Measurements from ENCODE around the gene PIN1. TPM values are rescaled to one million over a fixed set of nuclear protein-coding genes. Genes with fewer than 3 reads are reported as not detected.

Gene PIN1
- total RNA-seq, 1 donor from 2014 or later, result 57.1 TPM

DNA sequence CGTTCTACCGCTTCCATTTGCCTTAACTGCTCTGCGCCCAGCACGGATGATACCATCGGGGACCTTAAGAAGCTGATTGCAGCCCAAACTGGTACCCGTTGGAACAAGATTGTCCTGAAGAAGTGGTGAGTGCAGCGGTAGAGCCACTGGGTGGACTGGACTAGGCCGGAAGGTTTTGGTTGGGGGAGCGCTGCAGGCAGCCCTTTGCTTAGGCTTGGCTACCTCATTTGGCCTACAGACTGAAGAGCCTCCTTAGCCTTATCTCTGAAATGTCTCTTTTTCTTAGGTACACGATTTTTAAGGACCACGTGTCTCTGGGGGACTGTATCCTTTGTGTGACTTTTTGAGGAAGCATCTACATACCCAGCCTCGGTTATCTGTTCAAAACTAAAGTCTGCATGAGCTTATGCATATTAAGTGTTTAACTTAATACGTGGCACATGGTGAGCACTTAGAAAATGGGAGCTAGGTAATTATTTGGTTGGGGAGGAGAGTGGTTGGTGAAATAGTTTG, 6.5 kb upstream of the PIN1 start:
- intact Hi-C loops (cut with micrococcal nuclease), result no loop called here
- POLR2A ChIA-PET, result interaction anchor here (0.6 to 3.0 kb wide), 4 partner anchors 10 to 204 kb away, joined by 3 to 34 read pairs (median 4); partner anchors contain the start of gene FBXL12
- Mint-ChIP-seq H3K4me3 (peak overlapping the region; percentile 100), H3K27me3 (no peaks in the 10 kb centered on the region), H3K27ac (peak overlapping the region; percentile 98), H3K36me3 (ENCODE audit: low read depth) (peaks cover 26% of the 10 kb centered on the region), H3K9me3 (no peaks in the 10 kb centered on the region), H3K4me1 (peaks cover 28% of the 10 kb centered on the region)
- ATAC-seq (ENCODE audit: low read depth) (no peak), DNase-seq (no peak)
- TF ChIP-seq CTCF (IDR thresholded peaks at IDR 0.05), result no peak
- CTCF ChIA-PET, result no interaction called here

GRCh38 chr19:9834307-9834725, 802 bp upstream of the PIN1 start:
- peak overlapping the region; percentile 93 for H3K4me3 Mint-ChIP-seq
- peaks cover 14% of the 10 kb centered on the region for H3K4me1 Mint-ChIP-seq
- no peak for TF ChIP-seq CTCF (IDR thresholded peaks at IDR 0.05)
- H3K9me3 Mint-ChIP-seq, result no peaks in the 10 kb centered on the region
- ChIA-PET POLR2A (interaction anchor here (1.0 to 1.8 kb wide), 3 partner anchors 16 to 213 kb away, joined by 3 to 11 read pairs (median 4); partner anchors contain the start of genes FBXL12, ZNF561 and ZNF846), CTCF (no interaction called here)
- peaks cover 23% of the 10 kb centered on the region for H3K36me3 Mint-ChIP-seq (ENCODE audit: low read depth)
- H3K27me3 Mint-ChIP-seq, result no peaks in the 10 kb centered on the region
- intact Hi-C loops (cut with micrococcal nuclease), result loop anchor here (2.0 kb wide), 2 partner anchors 50 to 400 kb away; partner anchors contain the start of gene ZNF266
- H3K27ac Mint-ChIP-seq, result peak overlapping the region; percentile 94
- DNase-seq (no peak), ATAC-seq (ENCODE audit: low read depth) (no peak)

- no peak for ATAC-seq (ENCODE audit: low read depth)
Observed at GRCh38 chr19:9835507-9835949, 410 bp downstream of the PIN1 start.

DNA sequence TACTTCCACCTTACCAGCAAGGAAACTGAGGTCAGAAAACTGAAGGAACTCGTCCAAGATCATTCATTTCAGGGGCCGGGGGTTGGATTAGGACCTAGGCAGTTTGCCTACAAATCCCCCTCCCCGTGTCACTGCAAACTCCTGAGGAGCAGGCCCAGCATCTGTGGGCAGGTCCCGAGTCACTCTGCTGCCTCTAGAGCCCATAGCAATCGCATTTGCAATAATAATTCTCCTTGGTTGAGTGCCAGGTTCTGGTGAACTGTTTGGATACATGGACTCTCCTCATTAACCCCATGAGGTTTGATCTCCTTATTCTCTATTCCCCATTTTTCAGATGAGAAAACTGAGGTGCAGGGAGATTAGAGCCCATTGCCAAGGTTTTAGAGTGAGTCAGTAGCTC, 903 bp downstream of the PIN1 start:
- ChIA-PET CTCF (interaction anchor here (0.6 to 0.8 kb wide), 2 partner anchors 280 to 350 kb away, joined by 3 read pairs; no protein-coding TSS in a partner anchor), POLR2A (interaction anchor here (0.6 to 2.3 kb wide), 3 partner anchors 9 to 17 kb away, joined by 3 to 11 read pairs (median 9); partner anchors contain the start of genes FBXL12 and UBL5)
- Mint-ChIP-seq H3K4me1 (peaks cover 12% of the 10 kb centered on the region), H3K36me3 (ENCODE audit: low read depth) (peaks cover 30% of the 10 kb centered on the region), H3K27me3 (no peaks in the 10 kb centered on the region), H3K4me3 (peak overlapping the region; percentile 79), H3K9me3 (no peaks in the 10 kb centered on the region), H3K27ac (peak overlapping the region; percentile 30)
- no peak for DNase-seq
- intact Hi-C loops (cut with micrococcal nuclease), result no loop called here
- no peak for TF ChIP-seq CTCF (IDR thresholded peaks at IDR 0.05)
- no peak for ATAC-seq (ENCODE audit: low read depth)

More at GRCh38 chr19:9835507-9835949, 410 bp downstream of the PIN1 start:
- Mint-ChIP-seq H3K9me3 (no peaks in the 10 kb centered on the region), H3K4me1 (peaks cover 12% of the 10 kb centered on the region), H3K27ac (peak overlapping the region; percentile 30), H3K27me3 (no peaks in the 10 kb centered on the region), H3K36me3 (ENCODE audit: low read depth) (peaks cover 26% of the 10 kb centered on the region), H3K4me3 (peak overlapping the region; percentile 79)
- intact Hi-C loops (cut with micrococcal nuclease), result loop anchor here (1.0 to 2.0 kb wide), 5 partner anchors 8 to 401 kb away; partner anchors contain the start of genes FBXL12, UBL5, ZNF266 and ZNF846
- DNase-seq, result no peak
- TF ChIP-seq CTCF (IDR thresholded peaks at IDR 0.05), result no peak
- POLR2A ChIA-PET, result interaction anchor here (0.9 to 2.3 kb wide), 6 partner anchors 8 to 67 kb away, joined by 3 to 11 read pairs (median 6); partner anchors contain the start of genes FBXL12, UBL5 and ZNF846
- CTCF ChIA-PET, result no interaction called here

- H3K9me3 Mint-ChIP-seq, result peaks cover 2% of the 10 kb centered on the region
- peaks cover 12% of the 10 kb centered on the region for H3K4me1 Mint-ChIP-seq
- no peak overlapping the region for H3K27ac Mint-ChIP-seq
- H3K4me3 Mint-ChIP-seq, result no peak overlapping the region
- no peak for ATAC-seq (ENCODE audit: low read depth)
- CTCF ChIA-PET, result no interaction called here
- DNase-seq, result no peak
- POLR2A ChIA-PET, result interaction anchor here (1.2 kb wide), 1 partner anchor 19 kb away, joined by 3 read pairs; the partner anchor contains the start of gene FBXL12
- H3K36me3 Mint-ChIP-seq (ENCODE audit: low read depth), result peaks cover 53% of the 10 kb centered on the region
- no peak for TF ChIP-seq CTCF (IDR thresholded peaks at IDR 0.05)
- no peaks in the 10 kb centered on the region for H3K27me3 Mint-ChIP-seq
- intact Hi-C loops (cut with micrococcal nuclease), result no loop called here
Observed at GRCh38 chr19:9838324-9838723, 3.2 kb downstream of the PIN1 start.
